WTC11 (cell line): ENCODE measurements around the gene CYSTM1. TPM values are rescaled to one million over a fixed set of nuclear protein-coding genes. Genes with fewer than 3 reads are reported as not detected.

Source experiments
- ATAC-seq: fragments of 200-7000 bp; cut with Tn5 transposase; 2 replicates; pipeline ENCODE4 v1.10.0; 2021; ENCODE audit warnings: mild to moderate bottlenecking, moderate library complexity
- CTCF ChIA-PET: fragments of 300-600 bp; sonication (Branson Sonifier 250); formaldehyde crosslinking; loops from one replicate; lab custom pipeline; 2021; ENCODE audit warnings: antibody characterized with exemption; lab: Charles Lee
- POLR2A ChIA-PET: fragments of 350-600 bp; sonication (Branson Sonifier 250); formaldehyde crosslinking; loops from one replicate; lab custom pipeline; 2021; ENCODE audit warnings: antibody characterized with exemption; lab: Charles Lee
- DNase-seq: peaks from one replicate; pipeline ENCODE4 v3.0.0; 2021; ENCODE audit warnings: low spot score
- H3K27ac Mint-ChIP-seq: 2 replicates; pipeline ENCODE4 v1.8.0; 2021; ENCODE audit warnings: mixed read lengths
- H3K27me3 Mint-ChIP-seq: 2 replicates; pipeline ENCODE4 v1.8.0; 2021; ENCODE audit warnings: low read depth, mild to moderate bottlenecking, moderate library complexity, mixed read lengths
- H3K36me3 Mint-ChIP-seq: 2 replicates; pipeline ENCODE4 v1.8.0; 2021; ENCODE audit warnings: mixed read lengths
- H3K4me1 Mint-ChIP-seq: 2 replicates; pipeline ENCODE4 v1.8.0; 2022; ENCODE audit warnings: mixed read lengths
- H3K4me3 Mint-ChIP-seq: 2 replicates; pipeline ENCODE4 v1.8.0; 2021; ENCODE audit warnings: mild to moderate bottlenecking, moderate library complexity, mixed read lengths
- H3K9me3 Mint-ChIP-seq: 2 replicates; pipeline ENCODE4 v1.8.0; 2021; ENCODE audit warnings: mixed read lengths
- AFF4 ChIP-seq: sonication (generic); formaldehyde crosslinking; IDR thresholded peaks from 2 replicates; pipeline ENCODE4 v1.8.1; 2023; ENCODE audit warnings: mild to moderate bottlenecking, missing genetic modification reagents, borderline replicate concordance
- ATF2 ChIP-seq: sonication (generic); formaldehyde crosslinking; IDR thresholded peaks from 2 replicates; pipeline ENCODE4 v1.8.1; 2022; ENCODE audit warnings: low read depth, missing genetic modification reagents, borderline replicate concordance
- CDX4 ChIP-seq: fragments of 250-450 bp; sonication (Bioruptor Pico); IDR thresholded peaks from 2 replicates; pipeline ENCODE4 v1.9.0; 2021; ENCODE audit warnings: moderate library complexity, mild to moderate bottlenecking, inconsistent platforms, borderline replicate concordance
- E2F5 ChIP-seq: sonication (generic); formaldehyde crosslinking; IDR thresholded peaks from 2 replicates; pipeline ENCODE4 v1.8.1; 2022; ENCODE audit warnings: mild to moderate bottlenecking, moderate library complexity, missing genetic modification reagents
- JAZF1 ChIP-seq: fragments of 250-450 bp; sonication (Bioruptor Pico); IDR thresholded peaks from 2 replicates; pipeline ENCODE4 v1.9.0; 2021; ENCODE audit warnings: moderate library complexity, mild to moderate bottlenecking, inconsistent platforms
- MAX ChIP-seq: sonication (generic); formaldehyde crosslinking; IDR thresholded peaks from 2 replicates; pipeline ENCODE4 v1.8.0; 2022; ENCODE audit warnings: mild to moderate bottlenecking, missing genetic modification reagents
- MYBL2 ChIP-seq: sonication (generic); formaldehyde crosslinking; IDR thresholded peaks from 2 replicates; pipeline ENCODE4 v1.8.1; 2023; ENCODE audit warnings: mild to moderate bottlenecking, moderate library complexity, missing genetic modification reagents
- NFE2L1 ChIP-seq: sonication (generic); formaldehyde crosslinking; IDR thresholded peaks from 2 replicates; pipeline ENCODE4 v1.8.1; 2023; ENCODE audit warnings: missing genetic modification reagents
- PRDM15 ChIP-seq: sonication (generic); formaldehyde crosslinking; IDR thresholded peaks from 2 replicates; pipeline ENCODE4 v1.8.0; 2022; ENCODE audit warnings: missing genetic modification reagents
- PRRX2 ChIP-seq: fragments of 250-450 bp; sonication (Bioruptor Pico); IDR thresholded peaks from 2 replicates; pipeline ENCODE4 v1.8.0; 2021; ENCODE audit warnings: mild to moderate bottlenecking
- SMAD3 ChIP-seq: sonication (generic); formaldehyde crosslinking; IDR thresholded peaks from 2 replicates; pipeline ENCODE4 v1.8.0; 2022; ENCODE audit warnings: missing genetic modification reagents, mild to moderate bottlenecking, borderline replicate concordance
- STAT6 ChIP-seq: sonication (generic); formaldehyde crosslinking; conservative IDR thresholded peaks from 2 replicates; pipeline ENCODE4 v1.8.1; 2023; ENCODE audit warnings: mild to moderate bottlenecking, low read depth, missing genetic modification reagents, moderate library complexity
- TEAD4 ChIP-seq: sonication (generic); formaldehyde crosslinking; IDR thresholded peaks from 2 replicates; pipeline ENCODE4 v1.8.0; 2022; ENCODE audit warnings: mild to moderate bottlenecking, missing genetic modification reagents
- ZNF121 ChIP-seq: sonication (generic); formaldehyde crosslinking; IDR thresholded peaks from 2 replicates; pipeline ENCODE4 v1.8.0; 2023; ENCODE audit warnings: missing genetic modification reagents
- ZNF416 ChIP-seq: fragments of 250-450 bp; sonication (Bioruptor Pico); IDR thresholded peaks from 2 replicates; pipeline ENCODE4 v1.9.0; 2021; ENCODE audit warnings: mild to moderate bottlenecking, inconsistent platforms
- ZNF423 ChIP-seq: fragments of 250-450 bp; sonication (Bioruptor Pico); IDR thresholded peaks from 2 replicates; pipeline ENCODE4 v2.1.2; 2022; ENCODE audit warnings: mild to moderate bottlenecking, moderate library complexity
- ZSCAN18 ChIP-seq: fragments of 250-450 bp; sonication (Bioruptor Pico); IDR thresholded peaks from 2 replicates; pipeline ENCODE4 v2.1.2; 2022; ENCODE audit warnings: mild to moderate bottlenecking, moderate library complexity
- total RNA-seq: library from RNA; stranded (reverse); gene quantifications from 3 replicates; pipeline ENCODE4 v1.2.3, GENCODE V29; 2021

CYSTM1 gene
- total RNA-seq, 1 experiment from 2014 or later: 29.3 TPM

GRCh38 chr5:140214831-140215230 is 39.8 kb downstream of the CYSTM1 start (continued):
- TF ChIP-seq E2F5 (CRISPR knock-in tag): no peak
- TF ChIP-seq ZNF423 (CRISPR knock-in tag): no peak
- TF ChIP-seq ZSCAN18 (CRISPR knock-in tag): no peak
- TF ChIP-seq ZNF416 (CRISPR knock-in tag): no peak
- TF ChIP-seq STAT6 (CRISPR knock-in tag): no peak
- TF ChIP-seq PRRX2: no peak
- no peak for TF ChIP-seq ZNF121 (CRISPR knock-in tag)
- TF ChIP-seq MYBL2 (CRISPR knock-in tag): no peak
- no peak for TF ChIP-seq AFF4

- no peak overlapping the region for H3K4me3 Mint-ChIP-seq
- DNase-seq (no peak), ATAC-seq (no peak)
- peaks cover 7% of the 10 kb centered on the region for H3K4me1 Mint-ChIP-seq
- H3K27ac Mint-ChIP-seq: no peak overlapping the region
- no peaks in the 10 kb centered on the region for H3K27me3 Mint-ChIP-seq
- ChIA-PET POLR2A (no interaction called here), CTCF (interaction anchor here (0.9 to 3.8 kb wide), 5 partner anchors 9 to 29 kb away, joined by 3 to 37 read pairs (median 6); no protein-coding TSS in a partner anchor)
- H3K36me3 Mint-ChIP-seq: no peaks in the 10 kb centered on the region
- no peaks in the 10 kb centered on the region for H3K9me3 Mint-ChIP-seq
- no peak for TF ChIP-seq PRDM15
- no peak for TF ChIP-seq NFE2L1 (CRISPR knock-in tag)
- no peak for TF ChIP-seq STAT6 (CRISPR knock-in tag)
- no peak for TF ChIP-seq MAX (CRISPR knock-in tag)
- no peak for TF ChIP-seq CDX4 (CRISPR knock-in tag)
- no peak for TF ChIP-seq ATF2
- no peak for TF ChIP-seq JAZF1 (CRISPR knock-in tag)
- TF ChIP-seq SMAD3 (CRISPR knock-in tag): no peak
- TF ChIP-seq TEAD4 (CRISPR knock-in tag): no peak
Measured at GRCh38 chr5:140215276-140215675, 40.3 kb downstream of the CYSTM1 start.
